Neutrophil (primary cell): ENCODE results near the gene SLC6A11.

Experiments
- H3K27ac ChIP-seq: fragments of 200-600 bp; sonication (generic); 2 replicates; pipeline ENCODE4 v1.5.1; 2016; ENCODE audit warnings: mild to moderate bottlenecking, moderate library complexity
- H3K27me3 ChIP-seq: fragments of 200-600 bp; sonication (generic); 2 replicates; pipeline ENCODE4 v1.6.0; 2016; ENCODE audit warnings: mild to moderate bottlenecking
- H3K36me3 ChIP-seq: fragments of 200-600 bp; sonication (generic); 2 replicates; pipeline ENCODE4 v1.5.1; 2017
- H3K4me1 ChIP-seq, 2 experiments: fragments of 200-600 bp in 1 of 2; sonication (generic) in 1 of 2; 1 replicate in 1 of 2; 2 replicates in 1 of 2; pipeline versions ENCODE4 v1.5.1 to v1.6.1; 2013 to 2016; ENCODE audit warnings: low read depth in 1 of 2, low read length in 1 of 2, mild to moderate bottlenecking in 1 of 2, moderate library complexity in 1 of 2; ENCODE audit not compliant: control insufficient read depth in 1 of 2, insufficient read depth in 1 of 2
- H3K4me3 ChIP-seq, 2 experiments: fragments of 200-600 bp in 1 of 2; sonication (generic) in 1 of 2; 1 replicate in 1 of 2; 2 replicates in 1 of 2; pipeline ENCODE4 v1.5.1; 2013 to 2016; ENCODE audit warnings: low read depth in 1 of 2, low read length in 1 of 2, mild to moderate bottlenecking in 1 of 2, moderate library complexity in 1 of 2
- H3K9me3 ChIP-seq: fragments of 200-600 bp; sonication (generic); 2 replicates; pipeline ENCODE4 v1.5.1; 2016
- TF ChIP-seq, protein P1 (sequence below): fragments of 200-600 bp; sonication (generic); IDR thresholded peaks from 2 replicates; pipeline ENCODE4 v1.5.1; 2016; ENCODE audit warnings: antibody characterized with exemption

The SLC6A11 gene

DNA sequence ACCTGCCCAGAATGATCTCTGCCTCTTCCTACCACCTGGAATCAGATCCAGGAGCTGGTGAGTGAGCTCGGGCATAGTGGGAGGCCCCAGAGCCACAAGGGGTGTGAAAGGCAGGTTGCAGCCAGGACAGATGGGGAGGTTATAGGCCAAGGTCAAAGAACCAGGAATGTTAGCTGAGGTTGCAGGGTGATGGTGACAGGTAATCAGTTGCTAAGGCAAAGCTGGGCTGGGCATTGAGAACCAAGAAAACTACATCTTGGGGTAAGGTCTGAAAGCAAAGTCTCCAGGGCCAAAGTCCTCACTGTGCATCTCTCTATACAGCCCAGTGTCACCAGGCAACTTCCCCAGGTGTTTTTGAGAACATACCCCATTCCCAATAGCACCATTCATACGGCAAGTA, 38.4 kb upstream of the SLC6A11 start:
- Histone ChIP-seq H3K27me3 (peaks cover 3% of the 10 kb centered on the region), H3K27ac (no peak overlapping the region), H3K36me3 (no peaks in the 10 kb centered on the region), H3K4me1 (no peaks in the 10 kb centered on the region), H3K4me3 (no peak overlapping the region), H3K9me3 (no peaks in the 10 kb centered on the region)
- TF ChIP-seq, protein P1, sequence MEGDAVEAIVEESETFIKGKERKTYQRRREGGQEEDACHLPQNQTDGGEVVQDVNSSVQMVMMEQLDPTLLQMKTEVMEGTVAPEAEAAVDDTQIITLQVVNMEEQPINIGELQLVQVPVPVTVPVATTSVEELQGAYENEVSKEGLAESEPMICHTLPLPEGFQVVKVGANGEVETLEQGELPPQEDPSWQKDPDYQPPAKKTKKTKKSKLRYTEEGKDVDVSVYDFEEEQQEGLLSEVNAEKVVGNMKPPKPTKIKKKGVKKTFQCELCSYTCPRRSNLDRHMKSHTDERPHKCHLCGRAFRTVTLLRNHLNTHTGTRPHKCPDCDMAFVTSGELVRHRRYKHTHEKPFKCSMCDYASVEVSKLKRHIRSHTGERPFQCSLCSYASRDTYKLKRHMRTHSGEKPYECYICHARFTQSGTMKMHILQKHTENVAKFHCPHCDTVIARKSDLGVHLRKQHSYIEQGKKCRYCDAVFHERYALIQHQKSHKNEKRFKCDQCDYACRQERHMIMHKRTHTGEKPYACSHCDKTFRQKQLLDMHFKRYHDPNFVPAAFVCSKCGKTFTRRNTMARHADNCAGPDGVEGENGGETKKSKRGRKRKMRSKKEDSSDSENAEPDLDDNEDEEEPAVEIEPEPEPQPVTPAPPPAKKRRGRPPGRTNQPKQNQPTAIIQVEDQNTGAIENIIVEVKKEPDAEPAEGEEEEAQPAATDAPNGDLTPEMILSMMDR, result no peak

DNA sequence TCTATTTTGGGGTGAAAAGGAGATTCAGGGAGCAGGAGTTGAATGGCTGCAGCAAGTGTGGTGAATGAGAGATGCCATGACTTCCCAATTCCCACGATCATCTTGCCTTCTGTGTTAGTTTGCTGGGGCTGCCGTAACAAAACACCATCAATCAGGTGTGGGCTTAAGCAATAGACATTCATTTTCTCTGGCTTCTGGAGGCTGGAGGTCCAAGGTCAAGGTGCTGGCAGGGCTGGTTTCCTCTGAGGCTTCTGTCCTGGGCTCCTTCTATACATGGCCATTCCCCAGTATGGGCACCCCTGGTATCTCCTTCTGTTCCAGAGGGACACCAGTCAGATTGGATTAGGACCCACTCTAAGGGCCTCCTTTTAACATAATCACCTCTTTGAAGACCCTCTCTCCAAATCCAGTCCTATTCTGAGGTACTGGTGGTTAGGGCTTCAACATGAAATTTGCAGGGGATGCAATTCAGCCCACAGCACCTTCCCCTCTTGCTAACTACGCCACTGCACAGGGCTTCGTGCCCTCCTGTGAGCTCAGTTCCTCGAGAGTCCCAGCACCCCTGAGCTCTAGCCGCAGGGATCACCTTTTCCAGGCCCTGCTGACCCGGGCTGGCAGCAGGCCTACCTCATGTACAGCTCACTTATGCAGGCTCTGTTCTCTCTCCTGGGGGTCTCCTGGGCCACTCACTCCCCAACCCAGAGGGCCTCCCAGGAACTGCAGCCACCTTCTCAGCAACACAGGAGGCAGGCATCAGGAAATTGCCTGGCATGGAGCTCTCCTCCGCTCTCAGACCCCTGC, 37.3 kb upstream of the SLC6A11 start:
- TF ChIP-seq, protein P1, result no peak
- Histone ChIP-seq H3K27ac (no peak overlapping the region), H3K9me3 (no peaks in the 10 kb centered on the region), H3K4me1 (no peaks in the 10 kb centered on the region), H3K27me3 (no peaks in the 10 kb centered on the region), H3K4me3 (no peak overlapping the region), H3K36me3 (no peaks in the 10 kb centered on the region)

DNA sequence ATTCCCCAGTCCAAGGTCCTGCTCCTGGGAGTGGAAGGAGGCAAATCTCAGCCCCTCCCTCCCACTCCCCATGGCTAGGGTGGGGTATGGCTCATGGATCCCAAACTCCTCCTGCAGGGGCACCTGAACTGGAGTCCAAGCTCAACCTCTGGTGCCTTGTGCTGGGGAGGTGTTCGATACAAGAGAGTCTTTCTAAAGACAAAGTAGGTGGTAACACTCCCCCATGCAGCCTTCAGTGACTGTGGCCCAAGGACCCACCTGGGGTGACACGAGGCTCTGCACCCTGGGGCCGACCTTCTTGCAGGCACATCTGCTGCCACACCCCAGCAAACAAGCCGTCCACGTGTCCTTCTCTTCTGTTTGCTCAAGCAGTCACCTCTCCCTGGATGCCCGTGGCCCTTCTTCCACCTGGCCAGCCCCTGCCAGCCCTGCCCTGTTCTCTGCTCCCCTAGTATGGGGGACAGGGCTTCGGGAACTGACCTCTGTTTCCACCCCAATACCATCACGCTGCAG, 36.7 kb upstream of the SLC6A11 start:
- Histone ChIP-seq H3K36me3 (no peaks in the 10 kb centered on the region), H3K4me1 (peaks cover 0 to 4% of the 10 kb centered on the region in 2 experiments), H3K27ac (no peak overlapping the region), H3K9me3 (no peaks in the 10 kb centered on the region), H3K27me3 (peaks cover under 1% of the 10 kb centered on the region), H3K4me3 (no peak overlapping the region)
- TF ChIP-seq, protein P1, result no peak

DNA sequence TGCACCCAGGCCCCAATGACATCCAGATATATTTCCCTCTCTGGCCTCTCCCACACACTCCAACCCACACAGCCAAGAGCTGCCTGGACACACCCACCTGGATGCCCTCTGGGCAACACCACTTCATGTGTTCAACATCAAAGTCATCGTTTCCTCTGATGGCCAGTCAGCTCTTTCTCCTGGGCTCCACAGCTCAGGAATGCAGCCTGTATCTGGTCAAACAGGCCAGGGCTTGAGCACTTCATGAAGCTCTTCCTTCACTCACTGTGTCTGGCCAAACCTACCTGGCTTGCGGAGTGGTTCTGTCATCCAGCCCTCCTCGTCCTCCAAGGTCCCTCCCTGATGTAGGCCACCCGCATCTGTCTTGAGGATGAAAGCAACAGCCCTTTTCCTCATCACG, 35.8 kb upstream of the SLC6A11 start:
- H3K9me3 ChIP-seq, result no peaks in the 10 kb centered on the region
- no peaks in the 10 kb centered on the region for H3K36me3 ChIP-seq
- peaks cover 0 to 4% of the 10 kb centered on the region in 2 experiments for H3K4me1 ChIP-seq
- no peak overlapping the region for H3K4me3 ChIP-seq
- no peak overlapping the region for H3K27ac ChIP-seq
- TF ChIP-seq, protein P1, result no peak
- H3K27me3 ChIP-seq, result peaks cover 8% of the 10 kb centered on the region

DNA sequence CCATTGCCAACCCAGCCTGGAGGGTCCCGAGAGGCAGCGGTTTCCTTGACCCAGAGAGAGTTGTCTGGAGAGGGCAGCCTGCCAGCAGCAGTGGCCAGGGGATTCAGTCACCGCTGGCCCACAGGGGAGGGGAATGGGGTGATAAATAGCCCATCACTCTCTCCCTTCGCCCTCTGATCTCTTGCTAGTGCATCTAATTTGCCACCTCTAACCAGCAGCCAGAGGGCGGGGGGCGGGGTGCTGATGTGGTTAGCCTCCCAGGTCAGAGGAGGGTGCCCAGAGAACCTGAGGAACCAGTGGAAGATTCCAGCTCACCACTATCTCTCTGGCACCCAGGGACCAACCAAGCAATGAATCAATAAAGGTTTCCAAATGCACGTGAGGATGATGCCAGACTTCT, 35.1 kb upstream of the SLC6A11 start:
- H3K9me3 ChIP-seq, result no peaks in the 10 kb centered on the region
- no peaks in the 10 kb centered on the region for H3K36me3 ChIP-seq
- peaks cover 0 to 4% of the 10 kb centered on the region in 2 experiments for H3K4me1 ChIP-seq
- peaks cover 15% of the 10 kb centered on the region for H3K27me3 ChIP-seq
- TF ChIP-seq, protein P1, result no peak
- H3K4me3 ChIP-seq, result no peak overlapping the region
- H3K27ac ChIP-seq, result no peak overlapping the region
